Parathyroid adenoma (tissue), 2 donors: ENCODE data around the gene LPCAT1.

ENCODE experiments used
- H2AFZ ChIP-seq: fragments of 300-600 bp; sonication (generic); one replicate; pipeline ENCODE4 v1.7.0; 2017; ENCODE audit warnings: antibody characterized with exemption, mild to moderate bottlenecking
- H3K27ac ChIP-seq: fragments of 300-600 bp; sonication (generic); one replicate; pipeline ENCODE4 v1.7.0; 2017
- H3K27me3 ChIP-seq: fragments of 300-600 bp; sonication (generic); one replicate; pipeline ENCODE4 v1.7.0; 2017; ENCODE audit warnings: low read length; ENCODE audit not compliant: control insufficient read depth, insufficient read depth
- H3K36me3 ChIP-seq: fragments of 300-600 bp; sonication (generic); one replicate; pipeline ENCODE4 v1.7.0; 2017; ENCODE audit warnings: low read length; ENCODE audit not compliant: control insufficient read depth, insufficient read depth
- H3K4me1 ChIP-seq: fragments of 300-600 bp; sonication (generic); one replicate; pipeline ENCODE4 v1.7.0; 2017; ENCODE audit warnings: control low read depth
- H3K4me2 ChIP-seq: fragments of 300-600 bp; sonication (generic); one replicate; pipeline ENCODE4 v1.7.0; 2017; ENCODE audit warnings: low read length
- H3K4me3 ChIP-seq: fragments of 300-600 bp; sonication (generic); one replicate; pipeline ENCODE4 v1.7.0; 2017; ENCODE audit warnings: low read depth, low read length
- H3K79me2 ChIP-seq: fragments of 300-600 bp; sonication (generic); one replicate; pipeline ENCODE4 v1.7.0; 2017; ENCODE audit warnings: control low read depth
- H3K9ac ChIP-seq: fragments of 300-600 bp; sonication (generic); one replicate; pipeline ENCODE4 v1.7.0; 2017; ENCODE audit warnings: mild to moderate bottlenecking
- H3K9me3 ChIP-seq: fragments of 300-600 bp; sonication (generic); one replicate; pipeline ENCODE4 v1.7.0; 2017; ENCODE audit warnings: low read length; ENCODE audit not compliant: control insufficient read depth
- TF ChIP-seq, protein P1 (sequence below): fragments of 300-600 bp; sonication (generic); IDR thresholded peaks from one replicate; pipeline ENCODE4 v1.7.0; 2017; ENCODE audit warnings: antibody characterized with exemption, mild to moderate bottlenecking
- donor health status: primary hyperparathyroidism.

Gene LPCAT1

DNA sequence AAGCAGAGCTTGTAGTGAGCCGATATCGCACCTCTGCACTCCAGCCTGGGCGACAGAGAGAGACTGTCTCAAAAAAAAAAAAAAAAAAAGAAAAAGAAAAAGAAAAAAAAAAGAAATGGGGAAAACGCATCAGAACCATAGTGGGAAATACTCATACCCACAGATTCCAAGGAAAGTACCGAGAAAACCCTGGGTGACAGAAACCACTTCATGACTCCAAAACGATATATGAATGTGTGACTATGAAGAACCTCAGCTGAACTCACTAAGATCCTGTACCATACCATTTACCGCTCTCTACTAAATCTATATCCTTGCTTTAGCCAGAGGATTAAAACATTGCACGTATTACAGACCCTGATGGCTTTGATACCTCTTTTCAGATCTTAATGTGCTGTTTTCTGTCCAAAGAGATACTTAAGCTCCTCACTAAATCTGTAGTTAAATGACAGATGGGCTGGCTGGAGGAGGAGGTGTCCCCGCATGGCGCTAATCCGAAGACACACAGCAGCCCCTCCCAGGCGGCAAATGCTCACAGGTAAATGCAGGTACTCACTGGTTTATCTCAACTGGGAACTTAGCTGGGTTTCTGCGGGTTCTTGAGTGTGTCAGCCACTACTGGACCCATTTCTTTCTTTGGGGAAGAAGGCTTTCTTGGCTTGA lies 2.8 kb downstream of the LPCAT1 start:
- H3K4me2 ChIP-seq: no peak overlapping the region
- H3K9ac ChIP-seq: no peak overlapping the region
- no peak overlapping the region for H3K27ac ChIP-seq
- H2AFZ ChIP-seq: no peak overlapping the region
- TF ChIP-seq, protein P1, sequence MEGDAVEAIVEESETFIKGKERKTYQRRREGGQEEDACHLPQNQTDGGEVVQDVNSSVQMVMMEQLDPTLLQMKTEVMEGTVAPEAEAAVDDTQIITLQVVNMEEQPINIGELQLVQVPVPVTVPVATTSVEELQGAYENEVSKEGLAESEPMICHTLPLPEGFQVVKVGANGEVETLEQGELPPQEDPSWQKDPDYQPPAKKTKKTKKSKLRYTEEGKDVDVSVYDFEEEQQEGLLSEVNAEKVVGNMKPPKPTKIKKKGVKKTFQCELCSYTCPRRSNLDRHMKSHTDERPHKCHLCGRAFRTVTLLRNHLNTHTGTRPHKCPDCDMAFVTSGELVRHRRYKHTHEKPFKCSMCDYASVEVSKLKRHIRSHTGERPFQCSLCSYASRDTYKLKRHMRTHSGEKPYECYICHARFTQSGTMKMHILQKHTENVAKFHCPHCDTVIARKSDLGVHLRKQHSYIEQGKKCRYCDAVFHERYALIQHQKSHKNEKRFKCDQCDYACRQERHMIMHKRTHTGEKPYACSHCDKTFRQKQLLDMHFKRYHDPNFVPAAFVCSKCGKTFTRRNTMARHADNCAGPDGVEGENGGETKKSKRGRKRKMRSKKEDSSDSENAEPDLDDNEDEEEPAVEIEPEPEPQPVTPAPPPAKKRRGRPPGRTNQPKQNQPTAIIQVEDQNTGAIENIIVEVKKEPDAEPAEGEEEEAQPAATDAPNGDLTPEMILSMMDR: no peak
- no peaks in the 10 kb centered on the region for H3K27me3 ChIP-seq
- H3K36me3 ChIP-seq: no peaks in the 10 kb centered on the region
- H3K4me1 ChIP-seq: peaks cover 3% of the 10 kb centered on the region
- peaks cover 41% of the 10 kb centered on the region for H3K79me2 ChIP-seq
- no peak overlapping the region for H3K4me3 ChIP-seq
- no peaks in the 10 kb centered on the region for H3K9me3 ChIP-seq

DNA sequence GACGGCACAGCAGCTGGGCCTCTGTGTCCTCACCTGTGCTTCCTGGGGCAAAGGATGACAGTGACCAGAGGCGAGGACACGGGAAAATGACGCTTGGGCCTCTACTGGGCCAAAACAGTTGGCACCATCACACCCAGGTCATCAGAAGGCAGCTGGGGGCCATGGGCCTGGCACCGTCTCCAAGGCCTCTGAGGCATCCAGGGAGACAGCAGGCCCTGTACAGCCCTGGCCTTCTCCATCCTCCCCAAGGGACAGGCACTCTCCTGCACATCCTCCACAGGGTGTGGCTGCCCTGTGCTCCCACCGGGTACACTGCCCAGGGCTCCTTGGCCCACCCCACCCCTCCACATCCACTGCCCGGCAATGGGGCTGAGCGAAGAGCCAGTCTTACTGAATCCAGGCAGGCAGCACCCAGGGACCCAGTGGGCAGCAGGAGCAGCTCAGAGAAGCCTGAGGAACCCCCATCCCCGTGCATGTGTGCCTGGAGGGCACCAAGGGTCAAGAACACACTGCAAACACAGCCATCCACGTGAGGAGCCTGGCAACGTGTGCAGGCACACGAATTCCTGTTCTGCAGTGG lies 4.0 kb downstream of the LPCAT1 start:
- H3K9ac ChIP-seq: no peak overlapping the region
- peaks cover 3% of the 10 kb centered on the region for H3K4me1 ChIP-seq
- TF ChIP-seq, protein P1: no peak
- no peaks in the 10 kb centered on the region for H3K27me3 ChIP-seq
- H3K9me3 ChIP-seq: no peaks in the 10 kb centered on the region
- no peak overlapping the region for H3K27ac ChIP-seq
- H3K4me3 ChIP-seq: no peak overlapping the region
- H3K4me2 ChIP-seq: no peak overlapping the region
- H3K36me3 ChIP-seq: no peaks in the 10 kb centered on the region
- H3K79me2 ChIP-seq: peaks cover 49% of the 10 kb centered on the region
- no peak overlapping the region for H2AFZ ChIP-seq

DNA sequence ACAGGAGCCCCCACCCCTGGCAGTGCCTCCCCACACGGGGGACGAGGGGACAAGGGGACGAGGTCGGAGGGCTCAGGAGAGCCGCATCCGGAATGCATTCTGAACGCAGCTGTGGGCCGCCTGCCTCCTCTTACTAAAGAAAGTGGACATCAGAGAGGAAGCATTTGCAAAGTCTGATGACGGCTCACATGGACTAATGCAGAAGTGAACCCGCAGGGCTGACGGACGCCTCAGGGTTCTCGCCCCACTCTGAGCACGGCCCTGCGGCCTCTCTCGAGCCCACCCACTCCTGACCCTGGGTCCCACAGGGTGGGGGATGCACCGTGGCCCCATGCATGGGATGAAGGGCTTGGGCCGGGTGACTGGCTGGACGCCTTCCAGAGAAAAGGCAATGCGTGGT lies 5.9 kb downstream of the LPCAT1 start:
- TF ChIP-seq, protein P1: no peak
- no peak overlapping the region for H2AFZ ChIP-seq
- no peaks in the 10 kb centered on the region for H3K36me3 ChIP-seq
- no peak overlapping the region for H3K9ac ChIP-seq
- H3K27me3 ChIP-seq: no peaks in the 10 kb centered on the region
- H3K27ac ChIP-seq: no peak overlapping the region
- no peak overlapping the region for H3K4me2 ChIP-seq
- H3K9me3 ChIP-seq: no peaks in the 10 kb centered on the region
- H3K4me3 ChIP-seq: no peak overlapping the region
- no peaks in the 10 kb centered on the region for H3K4me1 ChIP-seq
- H3K79me2 ChIP-seq: peaks cover 49% of the 10 kb centered on the region

- no peak overlapping the region for H3K27ac ChIP-seq
These were observed 6.9 kb downstream of the LPCAT1 start for GRCh38 chr5:1516615-1517601.

More at GRCh38 chr5:1516615-1517601, 6.9 kb downstream of the LPCAT1 start:
- Histone ChIP-seq H3K4me2 (no peak overlapping the region), H3K36me3 (no peaks in the 10 kb centered on the region), H3K4me1 (no peaks in the 10 kb centered on the region), H3K9ac (no peak overlapping the region), H2AFZ (no peak overlapping the region), H3K27me3 (no peaks in the 10 kb centered on the region), H3K79me2 (peaks cover 47% of the 10 kb centered on the region), H3K9me3 (no peaks in the 10 kb centered on the region), H3K4me3 (no peak overlapping the region)
- TF ChIP-seq, protein P1: no peak
